ENCODE data around the gene DNM1.

- TF ChIP-seq EGR1 (IDR thresholded peaks at IDR 0.05; ENCODE audit: low read depth in 2 of 2) (no peak), CTCF (IDR thresholded peaks at IDR 0.05; ENCODE audit: low read depth, low read length, missing input control) (no peak), NR2F2 (IDR thresholded peaks at IDR 0.05) (no peak), RAD21 (IDR thresholded peaks at IDR 0.05) (no peak), YY1 (IDR thresholded peaks at IDR 0.05) (no peak), REST (IDR thresholded peaks at IDR 0.05) (no peak), SP1 (IDR thresholded peaks at IDR 0.05) (no peak), ZBTB33 (IDR thresholded peaks at IDR 0.05) (no peak), TAF1 (conservative IDR thresholded peaks at IDR 0.05) (no peak), FOXA1 (IDR thresholded peaks at IDR 0.05) (no peak), MAX (IDR thresholded peaks at IDR 0.05) (no peak), JUND (IDR thresholded peaks at IDR 0.05) (no peak), GABPA (IDR thresholded peaks at IDR 0.05 in 1 of 2, conservative IDR thresholded peaks at IDR 0.05 in 1 of 2) (no peak)
These were observed 30.7 kb downstream of the DNM1 start for GRCh38 chr9:128233817-128234406.

Measured in liver (tissue), 3 donors.